Smooth muscle cell of bladder (primary cell): ENCODE results near the gene RTL9. TPM values are rescaled to one million over a fixed set of nuclear protein-coding genes. Genes with fewer than 3 reads are reported as not detected.

Source experiments
- total RNA-seq: library from RNA; depleted of rRNA; stranded (reverse); fragments of >200 nt; gene quantifications from 2 replicates; pipeline ENCODE4 v1.2.3, GENCODE V29; 2014

RTL9 gene
- under 0.01 and 0.14 TPM in 2 replicates for total RNA-seq

GRCh38 chrX:110358548-110358947 is at the start of gene RTL9:
RTL9 (plus strand) TSS chrX:110358848; CDS start chrX:110450618, 91,770 bp downstream.

GRCh38 chrX:110317820-110318663 is 40.6 kb upstream of the RTL9 start, which contains the start of gene AMMECR1:
AMMECR1 (minus strand) TSS chrX:110318085; CDS start chrX:110318071, 14 bp downstream.

Other genes with a start within 250 kb of the RTL9 start
- gene AMMECR1, start 40.8 kb upstream of the RTL9 start, total RNA-seq: 7.7 and 11.1 TPM in 2 replicates